Right atrium auricular region (tissue), 2 donors: ENCODE data around the gene CTU2. TPM values are rescaled to one million over a fixed set of nuclear protein-coding genes. Genes with fewer than 3 reads are reported as not detected.

Experiments used
- DNase-seq: peaks from one replicate; pipeline ENCODE4 v3.0.0-alpha.2; 2019; ENCODE audit warnings: low spot score
- H3K27ac ChIP-seq, 2 donors: fragments of 200-600 bp; sonication (generic); 1 replicate in 1 of 2; 2 replicates in 1 of 2; pipeline ENCODE4 v1.5.1; 2016 to 2019
- H3K27me3 ChIP-seq, 2 donors: fragments of 200-600 bp; sonication (generic); one replicate each; pipeline versions ENCODE4 v1.5.1 to v1.6.0; 2017 to 2019
- H3K36me3 ChIP-seq: fragments of 200-600 bp; sonication (generic); one replicate; pipeline ENCODE4 v1.5.1; 2016
- H3K4me1 ChIP-seq, 2 donors: fragments of 200-600 bp; sonication (generic); one replicate each; pipeline versions ENCODE4 v1.5.1 to v1.6.0; 2017 to 2019
- H3K4me3 ChIP-seq, 2 donors: fragments of 200-600 bp; sonication (generic); 1 replicate in 1 of 2; 2 replicates in 1 of 2; pipeline ENCODE4 v1.5.1; 2017 to 2019; ENCODE audit warnings: mild to moderate bottlenecking in 1 of 2, moderate library complexity in 1 of 2
- H3K9me3 ChIP-seq, 2 donors: fragments of 200-600 bp; sonication (generic); one replicate each; pipeline ENCODE4 v1.5.1; 2019
- total RNA-seq, 2 donors: library from RNA; depleted of rRNA; stranded (reverse); fragments of >200 nt; gene quantifications; one replicate each; pipeline ENCODE4 v1.1.0, GENCODE V29; 2016
- TF ChIP-seq, protein P1 (sequence below), 2 donors: fragments of 200-600 bp; sonication (generic); IDR thresholded peaks; one replicate each; pipeline ENCODE4 v1.5.1; 2019; ENCODE audit warnings: antibody characterized with exemption in 2 of 2

Gene CTU2
- total RNA-seq, 2 donors from 2014 or later, result 7.1 to 8.2 TPM

DNA sequence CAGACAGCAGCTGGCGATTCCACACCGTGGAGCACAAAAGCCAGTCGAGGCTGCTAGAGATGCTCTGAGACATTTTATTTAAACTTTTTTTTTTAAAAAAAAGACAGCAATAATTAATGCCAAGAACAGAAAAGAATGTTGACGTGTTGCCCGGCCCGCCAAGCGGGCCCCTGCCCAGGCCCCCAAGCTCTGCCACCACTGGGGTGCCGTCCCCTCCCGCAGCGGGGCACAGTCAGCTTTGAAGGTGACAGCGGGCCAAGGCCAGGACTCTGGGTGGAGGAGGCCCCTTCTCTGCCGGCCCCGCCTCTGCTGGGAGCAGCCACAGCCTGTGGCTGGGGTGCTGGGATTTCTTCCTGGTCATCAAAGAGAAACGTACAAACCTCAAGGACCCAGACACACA lies 9.9 kb upstream of the CTU2 start:
- Histone ChIP-seq H3K27ac (no peak overlapping the region), H3K36me3 (peaks cover 42% of the 10 kb centered on the region), H3K4me3 (no peak overlapping the region), H3K27me3 (no peaks in the 10 kb centered on the region), H3K9me3 (no peaks in the 10 kb centered on the region), H3K4me1 (peaks cover 0 to 14% of the 10 kb centered on the region in 2 donors)
- DNase-seq, result no peak
- TF ChIP-seq, protein P1, sequence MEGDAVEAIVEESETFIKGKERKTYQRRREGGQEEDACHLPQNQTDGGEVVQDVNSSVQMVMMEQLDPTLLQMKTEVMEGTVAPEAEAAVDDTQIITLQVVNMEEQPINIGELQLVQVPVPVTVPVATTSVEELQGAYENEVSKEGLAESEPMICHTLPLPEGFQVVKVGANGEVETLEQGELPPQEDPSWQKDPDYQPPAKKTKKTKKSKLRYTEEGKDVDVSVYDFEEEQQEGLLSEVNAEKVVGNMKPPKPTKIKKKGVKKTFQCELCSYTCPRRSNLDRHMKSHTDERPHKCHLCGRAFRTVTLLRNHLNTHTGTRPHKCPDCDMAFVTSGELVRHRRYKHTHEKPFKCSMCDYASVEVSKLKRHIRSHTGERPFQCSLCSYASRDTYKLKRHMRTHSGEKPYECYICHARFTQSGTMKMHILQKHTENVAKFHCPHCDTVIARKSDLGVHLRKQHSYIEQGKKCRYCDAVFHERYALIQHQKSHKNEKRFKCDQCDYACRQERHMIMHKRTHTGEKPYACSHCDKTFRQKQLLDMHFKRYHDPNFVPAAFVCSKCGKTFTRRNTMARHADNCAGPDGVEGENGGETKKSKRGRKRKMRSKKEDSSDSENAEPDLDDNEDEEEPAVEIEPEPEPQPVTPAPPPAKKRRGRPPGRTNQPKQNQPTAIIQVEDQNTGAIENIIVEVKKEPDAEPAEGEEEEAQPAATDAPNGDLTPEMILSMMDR (IDR thresholded peaks at IDR 0.05), result no peak

DNA sequence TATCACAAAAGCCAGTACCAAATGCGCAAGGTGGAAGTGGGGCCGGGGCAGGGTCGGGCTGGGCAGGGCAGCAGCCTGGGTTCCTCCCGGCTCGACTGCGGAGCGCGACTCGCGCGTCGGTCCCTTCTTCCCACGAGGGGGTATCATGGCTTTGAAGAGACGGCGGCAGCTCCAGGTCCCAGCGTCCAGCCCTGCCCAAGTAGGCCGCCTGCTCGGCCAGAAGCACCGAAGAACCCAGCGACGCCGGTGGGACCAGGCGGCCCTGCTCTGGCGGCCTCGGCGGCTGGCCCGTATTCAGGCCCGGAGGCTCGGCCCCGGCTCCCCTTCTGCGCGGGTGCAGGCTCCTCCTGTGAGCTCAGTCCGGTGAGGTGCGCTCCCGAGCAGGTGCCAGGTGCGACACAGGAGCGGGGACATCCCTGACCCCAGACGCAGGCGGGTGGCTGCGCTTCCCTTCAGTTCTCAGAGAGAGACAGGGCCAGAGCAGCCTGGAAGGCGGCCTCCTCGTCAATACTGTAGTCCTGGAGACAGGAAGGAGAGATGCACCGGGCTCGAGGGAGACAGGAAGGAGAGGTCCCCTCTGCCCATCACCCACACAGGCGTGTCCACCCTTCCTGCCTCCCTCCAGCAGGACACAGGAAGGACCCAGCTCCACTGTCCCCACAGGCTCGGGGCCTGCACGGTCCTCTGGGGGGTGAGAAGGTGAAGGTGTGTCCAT lies 9.0 kb upstream of the CTU2 start:
- TF ChIP-seq, protein P1 (IDR thresholded peaks at IDR 0.05), result no peak
- peaks cover 0 to 23% of the 10 kb centered on the region in 2 donors for H3K4me1 ChIP-seq
- no peaks in the 10 kb centered on the region for H3K9me3 ChIP-seq
- no peak for DNase-seq
- no peak overlapping the region for H3K4me3 ChIP-seq
- no peaks in the 10 kb centered on the region for H3K27me3 ChIP-seq
- H3K27ac ChIP-seq, result no peak overlapping the region
- H3K36me3 ChIP-seq, result peaks cover 42% of the 10 kb centered on the region

DNA sequence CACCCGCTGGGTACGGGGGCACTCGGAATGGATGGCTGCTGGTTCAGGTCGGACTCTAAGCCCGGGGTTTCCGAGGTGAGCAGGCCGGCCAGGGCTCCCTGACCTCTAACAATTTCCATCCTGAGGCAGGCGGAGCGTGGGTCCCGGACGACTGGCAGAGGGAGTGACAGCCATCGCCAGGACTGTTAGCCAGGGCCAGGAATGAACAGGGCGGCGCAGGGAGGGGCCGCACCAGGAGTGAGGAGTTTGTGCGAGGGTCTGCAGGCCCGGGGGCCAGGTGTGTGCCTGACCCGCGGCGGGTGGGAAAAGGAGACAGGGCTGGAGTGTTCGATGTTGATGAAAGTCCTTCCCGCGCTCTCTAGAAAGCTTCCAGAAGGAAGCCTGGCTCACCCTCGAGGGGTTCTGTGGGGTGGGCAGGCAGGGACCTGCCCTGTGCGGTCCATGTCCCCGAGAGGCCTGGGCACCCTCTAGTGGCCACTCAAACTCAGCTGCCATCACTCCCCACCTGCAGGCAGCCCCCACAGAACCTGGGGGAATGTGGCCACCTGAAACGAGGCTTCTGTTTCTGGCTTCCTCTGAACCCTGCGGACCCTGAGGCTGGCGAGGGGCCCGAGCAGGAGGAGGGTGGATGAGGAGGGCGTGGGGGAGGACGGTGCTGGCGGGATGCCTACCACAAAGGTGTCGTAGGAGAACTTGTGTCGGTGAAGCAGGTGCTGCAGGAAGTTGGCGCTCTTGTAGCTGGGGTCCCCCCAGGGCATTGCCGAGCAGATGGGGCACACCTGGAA lies 8.3 kb upstream of the CTU2 start:
- DNase-seq, result no peak
- Histone ChIP-seq H3K27me3 (no peaks in the 10 kb centered on the region), H3K27ac (no peak overlapping the region), H3K4me1 (peaks cover 0 to 29% of the 10 kb centered on the region in 2 donors), H3K9me3 (no peaks in the 10 kb centered on the region), H3K36me3 (peaks cover 42% of the 10 kb centered on the region), H3K4me3 (no peak overlapping the region)
- TF ChIP-seq, protein P1 (IDR thresholded peaks at IDR 0.05), result peak in 1 of 2 donors; percentile 46

DNA sequence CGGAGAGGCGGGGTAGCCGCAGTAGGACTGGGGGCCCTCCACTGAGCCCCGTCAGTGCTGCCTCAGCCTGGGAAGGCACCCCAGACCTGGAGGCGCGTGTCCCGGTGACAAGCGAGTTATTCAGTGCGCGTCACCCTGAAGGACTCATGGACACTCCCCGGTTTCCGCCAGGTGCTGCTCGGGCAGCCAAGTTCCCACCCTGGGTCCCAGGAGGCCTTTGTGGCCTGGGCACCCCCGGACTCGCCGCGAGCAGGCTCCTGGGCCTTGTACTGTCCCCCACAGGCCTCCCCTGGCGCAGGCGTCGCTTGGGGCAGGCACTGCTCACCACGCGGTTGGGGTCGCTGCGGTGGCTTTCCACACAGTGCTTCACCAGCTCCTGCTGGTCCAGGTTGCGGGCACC lies 7.7 kb upstream of the CTU2 start:
- Histone ChIP-seq H3K4me1 (peaks cover 0 to 35% of the 10 kb centered on the region in 2 donors), H3K4me3 (no peak overlapping the region), H3K36me3 (peaks cover 42% of the 10 kb centered on the region), H3K9me3 (no peaks in the 10 kb centered on the region), H3K27ac (no peak overlapping the region), H3K27me3 (no peaks in the 10 kb centered on the region)
- DNase-seq, result no peak
- TF ChIP-seq, protein P1 (IDR thresholded peaks at IDR 0.05), result no peak

DNA sequence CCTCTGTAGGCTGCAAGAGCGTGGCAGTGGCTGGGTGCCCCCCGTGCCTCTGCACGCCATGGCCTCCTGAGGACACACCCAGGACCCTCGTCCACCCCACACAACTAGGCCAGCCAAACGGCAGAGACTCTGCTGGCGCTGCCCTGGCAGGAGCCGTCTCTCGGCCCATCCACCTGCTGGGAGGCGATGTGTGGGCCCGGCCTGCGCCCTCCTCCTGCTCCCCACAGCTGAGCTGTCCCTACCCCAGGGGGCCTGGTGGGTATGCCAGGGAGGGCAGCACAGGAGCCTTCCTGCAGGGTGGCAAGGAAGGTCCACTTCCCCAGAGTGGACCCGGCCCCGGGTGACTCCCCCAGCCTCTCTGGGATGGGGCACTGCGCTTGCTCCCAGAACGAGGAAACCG lies 7.1 kb upstream of the CTU2 start:
- H3K9me3 ChIP-seq, result no peaks in the 10 kb centered on the region
- no peak overlapping the region for H3K4me3 ChIP-seq
- H3K27me3 ChIP-seq, result no peaks in the 10 kb centered on the region
- no peak overlapping the region for H3K27ac ChIP-seq
- DNase-seq, result no peak
- peaks cover 42% of the 10 kb centered on the region for H3K36me3 ChIP-seq
- TF ChIP-seq, protein P1 (IDR thresholded peaks at IDR 0.05), result no peak
- H3K4me1 ChIP-seq, result peaks cover 0 to 41% of the 10 kb centered on the region in 2 donors
